K562 (cell line): Measurements from ENCODE around the gene CAPN8. TPM values are rescaled to one million over a fixed set of nuclear protein-coding genes. Genes with fewer than 3 reads are reported as not detected.

Source experiments
- ATAC-seq: fragments of 200-7000 bp; cut with Tn5 transposase; 3 replicates; pipeline ENCODE4 v1.9.1; 2020; ENCODE audit warnings: moderate library complexity
- BruUV-seq: library from RNA; stranded (reverse); fragments of 400-500 nt; replicated peaks from 2 replicates; lab custom pipeline; 2021; lab: Mats Ljungman, UMichigan
- CTCF ChIA-PET: fragments of 300-600 bp; formaldehyde crosslinking; extraction: SDS; loops from one replicate; lab custom pipeline; 2021; ENCODE audit warnings: low intra/inter-chr PET ratio; lab: Yijun Ruan, JAX
- POLR2A ChIA-PET: fragments of 300-600, 350-650 bp; sonication (Branson Sonifier 250); formaldehyde crosslinking; extraction: SDS; loops from one replicate; lab custom pipeline; 2021; ENCODE audit warnings: antibody characterized with exemption, inconsistent platforms; lab: Yijun Ruan, JAX
- DNase-seq, 4 experiments: peaks; one replicate each; pipeline versions ENCODE4 v3.0.0 to v3.0.0-alpha.2; 2011 to 2018; ENCODE audit warnings: low spot score in 3 of 4, mixed read lengths in 3 of 4; ENCODE audit errors: extremely low read depth in 1 of 4
- FAIRE-seq: peaks from 2 replicates; lab custom pipeline; 2011; peaks lifted over from hg19 to GRCh38; lab: Jason Lieb, UNC
- H2AFZ ChIP-seq: 2 replicates; pipeline ENCODE4 v1.6.0; 2011; ENCODE audit warnings: low read depth, low read length, control low read depth, inconsistent platforms
- H3K27ac ChIP-seq: fragments of 200-600 bp; 3 replicates; pipeline ENCODE4 v1.8.0; 2011; ENCODE audit warnings: low read depth, mild to moderate bottlenecking, control low read depth, inconsistent platforms, low read length, moderate library complexity, mixed read lengths; ENCODE audit errors: extremely low read depth
- H3K27me3 ChIP-seq, 2 experiments: fragments of 300-600 bp in 1 of 2; 2 replicates in 1 of 2; 3 replicates in 1 of 2; pipeline versions ENCODE4 v1.6.0 to v1.8.0; 2011; ENCODE audit warnings: inconsistent platforms in 2 of 2, low read length in 2 of 2, mild to moderate bottlenecking in 1 of 2, mixed read lengths in 1 of 2, moderate library complexity in 1 of 2; ENCODE audit not compliant: control insufficient read depth in 2 of 2, insufficient read depth in 2 of 2
- H3K36me3 ChIP-seq: fragments of 300-600 bp; 3 replicates; pipeline ENCODE4 v1.8.0; 2011; ENCODE audit warnings: mild to moderate bottlenecking, low read length, inconsistent platforms; ENCODE audit not compliant: control insufficient read depth, insufficient read depth
- H3K4me1 ChIP-seq, 2 experiments: fragments of 200-600 bp in 1 of 2; replicated peaks in 1 of 2; 2 replicates in 1 of 2; 3 replicates in 1 of 2; pipeline versions ENCODE4 v1.5.1 to v1.8.0; 2011; ENCODE audit warnings: inconsistent platforms in 2 of 2, low read length in 2 of 2, mild to moderate bottlenecking in 1 of 2, mixed read lengths in 1 of 2, moderate library complexity in 1 of 2; ENCODE audit not compliant: control insufficient read depth in 2 of 2, insufficient read depth in 2 of 2
- H3K4me2 ChIP-seq: 2 replicates; pipeline ENCODE4 v1.6.1; 2011; ENCODE audit warnings: low read length, control low read depth, inconsistent platforms, mixed read lengths; ENCODE audit not compliant: insufficient read depth
- H3K4me3 ChIP-seq: fragments of 200-600 bp; sonication (generic), shearing (Covaris generic); 2 replicates; pipeline ENCODE4 v1.5.1; 2016; ENCODE audit warnings: control low read depth, inconsistent platforms
- H3K79me2 ChIP-seq: fragments of 200-600 bp; 3 replicates; pipeline ENCODE4 v1.8.0; 2011; ENCODE audit warnings: low read length, inconsistent platforms; ENCODE audit not compliant: control insufficient read depth, insufficient read depth
- H3K9ac ChIP-seq, 2 experiments: 2 replicates each; pipeline versions ENCODE4 v1.6.0 to v1.6.1; 2011; ENCODE audit warnings: low read depth in 2 of 2, low read length in 2 of 2, control low read depth in 1 of 2, inconsistent platforms in 1 of 2, mild to moderate bottlenecking in 1 of 2, mixed read lengths in 1 of 2; ENCODE audit not compliant: insufficient read depth in 1 of 2
- H3K9me1 ChIP-seq: one replicate; pipeline ENCODE4 v1.6.0; 2011; ENCODE audit warnings: inconsistent platforms, mild to moderate bottlenecking, low read length, moderate library complexity; ENCODE audit not compliant: control insufficient read depth, insufficient read depth
- H3K9me3 ChIP-seq: replicated peaks from 2 replicates; pipeline ENCODE4 v1.5.1; 2011; ENCODE audit warnings: low read depth, low read length, inconsistent platforms; ENCODE audit not compliant: control insufficient read depth, insufficient read depth
- H4K20me1 ChIP-seq: replicated peaks from 2 replicates; pipeline ENCODE4 v1.6.1; 2011; ENCODE audit warnings: low read length, inconsistent platforms, mixed read lengths; ENCODE audit not compliant: control insufficient read depth, insufficient read depth
- ATF1 ChIP-seq, 2 experiments: fragments of 450-650 bp in 1 of 2; IDR thresholded peaks; 2 replicates each; pipeline ENCODE4 v1.6.1; 2016; ENCODE audit warnings: missing compliant biosample characterization in 1 of 2, missing genetic modification characterization in 1 of 2
- PPARD ChIP-seq: fragments of 250-450 bp; sonication (Bioruptor Pico); IDR thresholded peaks from 2 replicates; pipeline ENCODE4 v1.8.0; 2022; ENCODE audit warnings: inconsistent platforms, mild to moderate bottlenecking, moderate library complexity
- SMARCB1 ChIP-seq: IDR thresholded peaks from 2 replicates; pipeline ENCODE4 v1.6.1; 2011; ENCODE audit warnings: improper control_type of control experiment, low read depth; ENCODE audit not compliant: insufficient read length
- ZNF274 ChIP-seq: IDR thresholded peaks from 2 replicates; pipeline ENCODE4 v1.6.1; 2011; ENCODE audit warnings: low read depth, mild to moderate bottlenecking, low read length, moderate library complexity, borderline replicate concordance
- WGBS: fragments of 100-300 bp; shearing (Covaris generic); methylation state at CpG from one replicate; pipeline ENCODE4 v1.1.6; 2016; ENCODE audit warnings: low coverage, mixed read lengths; ENCODE audit not compliant: insufficient coverage; ENCODE audit errors: missing lambda C conversion rate; 5-methylcytosine and 5-hydroxymethylcytosine counted together
- in situ Hi-C: fragments of 300-500 bp; cut with MboI; formaldehyde crosslinking; loops from 4 replicates; pipeline ENCODE4 v1.15.0; 2018; ENCODE audit warnings: inconsistent platforms, mixed read lengths
- intact Hi-C: fragments of 100-400 bp; cut with micrococcal nuclease; formaldehyde crosslinking; loops from 2 replicates; pipeline ENCODE4 v1.14.2; 2022
- polyA plus RNA-seq, 8 experiments: library from polyadenylated mRNA; depleted of rRNA in 4 of 8; stranded (reverse) in 5 of 8; unstranded in 3 of 8; fragments of >200 nt; fragmentation: Nextera tagmentation in 2 of 8; fragmentation: Illumina TruSeq in 1 of 8; extraction: Ambion mirVana in 2 of 8; extraction: Trizol in 1 of 8; gene quantifications; 2 replicates each; pipeline versions ENCODE4 v1.2.1 to v1.2.3, GENCODE V29; 2011 to 2014; ENCODE audit warnings: inconsistent platforms in 1 of 8, missing spikeins in 1 of 8
- total RNA-seq, 7 experiments: library from RNA; depleted of rRNA in 6 of 7; stranded (reverse); fragments of >200 nt in 6 of 7; fragmentation: Illumina TruSeq in 2 of 7; extraction: Trizol in 2 of 7; gene quantifications; 2 replicates each; pipeline versions ENCODE4 v1.2.1 to v1.2.3, GENCODE V29; 2011 to 2021; ENCODE audit warnings: low replicate concordance in 1 of 7
- TF ChIP-seq, protein P1 (sequence below), 3 experiments: IDR thresholded peaks in 2 of 3; conservative IDR thresholded peaks in 1 of 3; 2 replicates each; pipeline ENCODE4 v1.5.1; 2011 to 2012; ENCODE audit warnings: low read length in 3 of 3, mild to moderate bottlenecking in 3 of 3, control low read depth in 2 of 3, improper control_type of control experiment in 1 of 3, inconsistent platforms in 1 of 3, low read depth in 1 of 3, mixed read lengths in 1 of 3, moderate library complexity in 1 of 3; ENCODE audit not compliant: insufficient read depth in 2 of 3
- TF ChIP-seq, protein P2 (sequence below): sonication (generic); formaldehyde crosslinking; IDR thresholded peaks from 2 replicates; pipeline ENCODE4 v1.8.1; 2022; ENCODE audit warnings: missing genetic modification reagents
- TF ChIP-seq, protein P3 (sequence below), 2 experiments: fragments of 450-650 bp; IDR thresholded peaks; 2 replicates each; pipeline ENCODE4 v1.6.1; 2018; ENCODE audit warnings: mild to moderate bottlenecking in 2 of 2, low read depth in 1 of 2; ENCODE audit not compliant: partially characterized antibody in 2 of 2
- TF ChIP-seq, protein P4 (sequence below): IDR thresholded peaks from 3 replicates; pipeline ENCODE4 v1.6.1; 2011; ENCODE audit warnings: borderline replicate concordance, mild to moderate bottlenecking, moderate library complexity; ENCODE audit not compliant: insufficient read length; ENCODE audit errors: extremely low read depth

Gene CAPN8
- total and polyA plus RNA-seq, 9 of the 15 experiments (the other 6 are each of a cell fraction or from before 2014, with no cell fraction given): 0.06 TPM; not detected in 8

DNA sequence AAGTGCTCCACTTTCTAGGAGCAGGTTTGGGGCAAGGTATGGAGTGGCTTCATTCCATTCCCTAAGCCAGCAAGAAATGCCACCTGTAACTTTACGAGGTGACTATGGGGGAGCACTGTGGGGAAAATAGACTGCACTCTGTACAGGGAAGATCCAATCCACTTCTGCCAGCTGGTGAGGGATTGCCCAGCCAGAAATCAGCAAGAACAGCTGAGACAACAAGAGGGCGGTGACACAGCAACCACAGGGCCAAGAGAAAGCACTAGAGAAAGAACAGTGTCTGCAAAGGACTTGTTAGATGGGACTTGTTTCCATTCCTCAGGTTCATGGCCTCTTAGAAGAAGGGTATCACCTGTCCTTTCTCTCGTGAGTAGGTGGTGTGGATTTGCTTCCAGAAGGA, 19.6 kb downstream of the CAPN8 start:
- POLR2A ChIA-PET: no interaction called here
- H3K36me3 ChIP-seq: no peaks in the 10 kb centered on the region
- TF ChIP-seq, protein P1, sequence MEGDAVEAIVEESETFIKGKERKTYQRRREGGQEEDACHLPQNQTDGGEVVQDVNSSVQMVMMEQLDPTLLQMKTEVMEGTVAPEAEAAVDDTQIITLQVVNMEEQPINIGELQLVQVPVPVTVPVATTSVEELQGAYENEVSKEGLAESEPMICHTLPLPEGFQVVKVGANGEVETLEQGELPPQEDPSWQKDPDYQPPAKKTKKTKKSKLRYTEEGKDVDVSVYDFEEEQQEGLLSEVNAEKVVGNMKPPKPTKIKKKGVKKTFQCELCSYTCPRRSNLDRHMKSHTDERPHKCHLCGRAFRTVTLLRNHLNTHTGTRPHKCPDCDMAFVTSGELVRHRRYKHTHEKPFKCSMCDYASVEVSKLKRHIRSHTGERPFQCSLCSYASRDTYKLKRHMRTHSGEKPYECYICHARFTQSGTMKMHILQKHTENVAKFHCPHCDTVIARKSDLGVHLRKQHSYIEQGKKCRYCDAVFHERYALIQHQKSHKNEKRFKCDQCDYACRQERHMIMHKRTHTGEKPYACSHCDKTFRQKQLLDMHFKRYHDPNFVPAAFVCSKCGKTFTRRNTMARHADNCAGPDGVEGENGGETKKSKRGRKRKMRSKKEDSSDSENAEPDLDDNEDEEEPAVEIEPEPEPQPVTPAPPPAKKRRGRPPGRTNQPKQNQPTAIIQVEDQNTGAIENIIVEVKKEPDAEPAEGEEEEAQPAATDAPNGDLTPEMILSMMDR (IDR thresholded peaks at IDR 0.05 in 2 of 3, conservative IDR thresholded peaks at IDR 0.05 in 1 of 3; ENCODE audit: insufficient read depth in 2 of 3, low read depth in 1 of 3, low read length in 3 of 3): no peak
- TF ChIP-seq ZNF274: no peak
- TF ChIP-seq, protein P2, sequence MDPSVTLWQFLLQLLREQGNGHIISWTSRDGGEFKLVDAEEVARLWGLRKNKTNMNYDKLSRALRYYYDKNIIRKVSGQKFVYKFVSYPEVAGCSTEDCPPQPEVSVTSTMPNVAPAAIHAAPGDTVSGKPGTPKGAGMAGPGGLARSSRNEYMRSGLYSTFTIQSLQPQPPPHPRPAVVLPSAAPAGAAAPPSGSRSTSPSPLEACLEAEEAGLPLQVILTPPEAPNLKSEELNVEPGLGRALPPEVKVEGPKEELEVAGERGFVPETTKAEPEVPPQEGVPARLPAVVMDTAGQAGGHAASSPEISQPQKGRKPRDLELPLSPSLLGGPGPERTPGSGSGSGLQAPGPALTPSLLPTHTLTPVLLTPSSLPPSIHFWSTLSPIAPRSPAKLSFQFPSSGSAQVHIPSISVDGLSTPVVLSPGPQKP (CRISPR knock-in tag): no peak
- TF ChIP-seq SMARCB1: no peak
- no peak for TF ChIP-seq PPARD (CRISPR knock-in tag)
- TF ChIP-seq ATF1 (CRISPR knock-in tag; IDR thresholded peaks at IDR 0.05): no peak
- TF ChIP-seq ATF1 (tag; IDR thresholded peaks at IDR 0.05): no peak
- TF ChIP-seq, protein P3, sequence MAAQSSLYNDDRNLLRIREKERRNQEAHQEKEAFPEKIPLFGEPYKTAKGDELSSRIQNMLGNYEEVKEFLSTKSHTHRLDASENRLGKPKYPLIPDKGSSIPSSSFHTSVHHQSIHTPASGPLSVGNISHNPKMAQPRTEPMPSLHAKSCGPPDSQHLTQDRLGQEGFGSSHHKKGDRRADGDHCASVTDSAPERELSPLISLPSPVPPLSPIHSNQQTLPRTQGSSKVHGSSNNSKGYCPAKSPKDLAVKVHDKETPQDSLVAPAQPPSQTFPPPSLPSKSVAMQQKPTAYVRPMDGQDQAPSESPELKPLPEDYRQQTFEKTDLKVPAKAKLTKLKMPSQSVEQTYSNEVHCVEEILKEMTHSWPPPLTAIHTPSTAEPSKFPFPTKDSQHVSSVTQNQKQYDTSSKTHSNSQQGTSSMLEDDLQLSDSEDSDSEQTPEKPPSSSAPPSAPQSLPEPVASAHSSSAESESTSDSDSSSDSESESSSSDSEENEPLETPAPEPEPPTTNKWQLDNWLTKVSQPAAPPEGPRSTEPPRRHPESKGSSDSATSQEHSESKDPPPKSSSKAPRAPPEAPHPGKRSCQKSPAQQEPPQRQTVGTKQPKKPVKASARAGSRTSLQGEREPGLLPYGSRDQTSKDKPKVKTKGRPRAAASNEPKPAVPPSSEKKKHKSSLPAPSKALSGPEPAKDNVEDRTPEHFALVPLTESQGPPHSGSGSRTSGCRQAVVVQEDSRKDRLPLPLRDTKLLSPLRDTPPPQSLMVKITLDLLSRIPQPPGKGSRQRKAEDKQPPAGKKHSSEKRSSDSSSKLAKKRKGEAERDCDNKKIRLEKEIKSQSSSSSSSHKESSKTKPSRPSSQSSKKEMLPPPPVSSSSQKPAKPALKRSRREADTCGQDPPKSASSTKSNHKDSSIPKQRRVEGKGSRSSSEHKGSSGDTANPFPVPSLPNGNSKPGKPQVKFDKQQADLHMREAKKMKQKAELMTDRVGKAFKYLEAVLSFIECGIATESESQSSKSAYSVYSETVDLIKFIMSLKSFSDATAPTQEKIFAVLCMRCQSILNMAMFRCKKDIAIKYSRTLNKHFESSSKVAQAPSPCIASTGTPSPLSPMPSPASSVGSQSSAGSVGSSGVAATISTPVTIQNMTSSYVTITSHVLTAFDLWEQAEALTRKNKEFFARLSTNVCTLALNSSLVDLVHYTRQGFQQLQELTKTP (IDR thresholded peaks at IDR 0.05; ENCODE audit: low read depth in 1 of 2, partially characterized antibody in 2 of 2): no peak
- TF ChIP-seq, protein P4, sequence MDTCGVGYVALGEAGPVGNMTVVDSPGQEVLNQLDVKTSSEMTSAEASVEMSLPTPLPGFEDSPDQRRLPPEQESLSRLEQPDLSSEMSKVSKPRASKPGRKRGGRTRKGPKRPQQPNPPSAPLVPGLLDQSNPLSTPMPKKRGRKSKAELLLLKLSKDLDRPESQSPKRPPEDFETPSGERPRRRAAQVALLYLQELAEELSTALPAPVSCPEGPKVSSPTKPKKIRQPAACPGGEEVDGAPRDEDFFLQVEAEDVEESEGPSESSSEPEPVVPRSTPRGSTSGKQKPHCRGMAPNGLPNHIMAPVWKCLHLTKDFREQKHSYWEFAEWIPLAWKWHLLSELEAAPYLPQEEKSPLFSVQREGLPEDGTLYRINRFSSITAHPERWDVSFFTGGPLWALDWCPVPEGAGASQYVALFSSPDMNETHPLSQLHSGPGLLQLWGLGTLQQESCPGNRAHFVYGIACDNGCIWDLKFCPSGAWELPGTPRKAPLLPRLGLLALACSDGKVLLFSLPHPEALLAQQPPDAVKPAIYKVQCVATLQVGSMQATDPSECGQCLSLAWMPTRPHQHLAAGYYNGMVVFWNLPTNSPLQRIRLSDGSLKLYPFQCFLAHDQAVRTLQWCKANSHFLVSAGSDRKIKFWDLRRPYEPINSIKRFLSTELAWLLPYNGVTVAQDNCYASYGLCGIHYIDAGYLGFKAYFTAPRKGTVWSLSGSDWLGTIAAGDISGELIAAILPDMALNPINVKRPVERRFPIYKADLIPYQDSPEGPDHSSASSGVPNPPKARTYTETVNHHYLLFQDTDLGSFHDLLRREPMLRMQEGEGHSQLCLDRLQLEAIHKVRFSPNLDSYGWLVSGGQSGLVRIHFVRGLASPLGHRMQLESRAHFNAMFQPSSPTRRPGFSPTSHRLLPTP: no peak

More for the DNA sequence above, 19.6 kb downstream of the CAPN8 start:
- H3K4me2 ChIP-seq: no peak overlapping the region
- CTCF ChIA-PET: no interaction called here
- H3K4me3 ChIP-seq: no peak overlapping the region
- H3K79me2 ChIP-seq: no peaks in the 10 kb centered on the region
- no peak overlapping the region for H3K9ac ChIP-seq
- no TSS peak for BruUV-seq
- H2AFZ ChIP-seq: no peak overlapping the region
- no peaks in the 10 kb centered on the region for H4K20me1 ChIP-seq
- WGBS: 0% methylated on average over 3 of the region's 3 CpGs
- peaks cover 39 to 70% of the 10 kb centered on the region in 2 experiments for H3K27me3 ChIP-seq
- intact Hi-C loops (no loop called here), in situ Hi-C loops (no loop called here)
- H3K9me1 ChIP-seq: no peaks in the 10 kb centered on the region
- DNase-seq: no peak
- H3K27ac ChIP-seq: no peak overlapping the region
- H3K9me3 ChIP-seq: no peaks in the 10 kb centered on the region
- no peak for ATAC-seq
- no peaks in the 10 kb centered on the region for H3K4me1 ChIP-seq
- FAIRE-seq: no peak
